Measurements from ENCODE around the gene NACC1. TPM values are rescaled to one million over a fixed set of nuclear protein-coding genes. Genes with fewer than 3 reads are reported as not detected.
A peak's percentile ranks its signal among the peaks of the same experiment; 100 is the strongest.

The NACC1 gene
- total and polyA plus RNA-seq, 2 of the 13 experiments (the other 11 are each of a cell fraction or from before 2014, with no cell fraction given): 31.8 to 42.3 TPM

- TF ChIP-seq PCBP2 (optimal IDR thresholded peaks at IDR 0.05; ENCODE audit: low read depth, low read length, poor library complexity, severe bottlenecking) (no peak), ZNF724P (CRISPR knock-in tag; IDR thresholded peaks at IDR 0.05; ENCODE audit: borderline replicate concordance) (no peak)
- TF ChIP-seq, protein P1, sequence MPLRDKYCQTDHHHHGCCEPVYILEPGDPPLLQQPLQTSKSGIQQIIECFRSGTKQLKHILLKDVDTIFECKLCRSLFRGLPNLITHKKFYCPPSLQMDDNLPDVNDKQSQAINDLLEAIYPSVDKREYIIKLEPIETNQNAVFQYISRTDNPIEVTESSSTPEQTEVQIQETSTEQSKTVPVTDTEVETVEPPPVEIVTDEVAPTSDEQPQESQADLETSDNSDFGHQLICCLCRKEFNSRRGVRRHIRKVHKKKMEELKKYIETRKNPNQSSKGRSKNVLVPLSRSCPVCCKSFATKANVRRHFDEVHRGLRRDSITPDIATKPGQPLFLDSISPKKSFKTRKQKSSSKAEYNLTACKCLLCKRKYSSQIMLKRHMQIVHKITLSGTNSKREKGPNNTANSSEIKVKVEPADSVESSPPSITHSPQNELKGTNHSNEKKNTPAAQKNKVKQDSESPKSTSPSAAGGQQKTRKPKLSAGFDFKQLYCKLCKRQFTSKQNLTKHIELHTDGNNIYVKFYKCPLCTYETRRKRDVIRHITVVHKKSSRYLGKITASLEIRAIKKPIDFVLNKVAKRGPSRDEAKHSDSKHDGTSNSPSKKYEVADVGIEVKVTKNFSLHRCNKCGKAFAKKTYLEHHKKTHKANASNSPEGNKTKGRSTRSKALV (CRISPR knock-in tag; IDR thresholded peaks at IDR 0.05): 0 out of 2 replicates have a peak, but pooled peaks have one; percentile 14
- TF ChIP-seq, protein P2, sequence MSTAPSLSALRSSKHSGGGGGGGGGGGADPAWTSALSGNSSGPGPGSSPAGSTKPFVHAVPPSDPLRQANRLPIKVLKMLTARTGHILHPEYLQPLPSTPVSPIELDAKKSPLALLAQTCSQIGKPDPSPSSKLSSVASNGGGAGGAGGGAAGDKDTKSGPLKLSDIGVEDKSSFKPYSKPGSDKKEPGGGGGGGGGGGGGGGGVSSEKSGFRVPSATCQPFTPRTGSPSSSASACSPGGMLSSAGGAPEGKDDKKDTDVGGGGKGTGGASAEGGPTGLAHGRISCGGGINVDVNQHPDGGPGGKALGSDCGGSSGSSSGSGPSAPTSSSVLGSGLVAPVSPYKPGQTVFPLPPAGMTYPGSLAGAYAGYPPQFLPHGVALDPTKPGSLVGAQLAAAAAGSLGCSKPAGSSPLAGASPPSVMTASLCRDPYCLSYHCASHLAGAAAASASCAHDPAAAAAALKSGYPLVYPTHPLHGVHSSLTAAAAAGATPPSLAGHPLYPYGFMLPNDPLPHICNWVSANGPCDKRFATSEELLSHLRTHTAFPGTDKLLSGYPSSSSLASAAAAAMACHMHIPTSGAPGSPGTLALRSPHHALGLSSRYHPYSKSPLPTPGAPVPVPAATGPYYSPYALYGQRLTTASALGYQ (CRISPR knock-in tag; IDR thresholded peaks at IDR 0.05): no peak
Measured at GRCh38 chr19:13163609-13164342, 45.7 kb downstream of the NACC1 start (continued).

- Histone ChIP-seq H3K4me2 (ENCODE audit: low read depth, low read length) (peak overlapping the region; percentile 100), H3K9ac (ENCODE audit: insufficient read depth, low read depth, low read length) (peak overlapping the region; percentile 97), H3K27ac (ENCODE audit: extremely low read length, insufficient read depth, low read length) (peak overlapping the region; percentile 99), H3K9me3 (ENCODE audit: low read length) (no peaks in the 10 kb centered on the region), H3K4me3 (replicated peaks in 1 of 3; ENCODE audit: insufficient read depth in 1 of 3, low read depth in 2 of 3, low read length in 3 of 3) (peak overlapping the region; percentile 63 to 81 (median 64)), H3K79me2 (ENCODE audit: insufficient read depth, low read length) (no peaks in the 10 kb centered on the region), H4K20me1 (ENCODE audit: insufficient read depth, low read length) (no peaks in the 10 kb centered on the region), H3K36me3 (replicated peaks in 1 of 2; ENCODE audit: control insufficient read depth in 1 of 2, insufficient read depth in 2 of 2, low read length in 2 of 2) (no peaks in the 10 kb centered on the region), H2AFZ (ENCODE audit: low read length) (peak overlapping the region; percentile 46), H3K27me3 (ENCODE audit: control insufficient read depth in 1 of 2, insufficient read depth in 2 of 2, low read length in 2 of 2) (no peaks in the 10 kb centered on the region), H3K4me1 (ENCODE audit: insufficient read depth, low read length) (peaks cover 69% of the 10 kb centered on the region)
- FAIRE-seq (peak; percentile 84), DNase-seq (ENCODE audit: low spot score) (peak; percentile 89), ATAC-seq (peak; percentile 6)
- intact Hi-C loops (cut with micrococcal nuclease; ENCODE audit: unreplicated experiment) (no loop called here), in situ Hi-C loops (cut with HindIII; ENCODE audit: extremely low pct_ligation_motif_present, low pct_unique_long_range_greater_than_20kb) (no loop called here)
- ChIA-PET CTCF (ENCODE audit: low intra/inter-chr PET ratio, low total read pairs) (no interaction called here), POLR2A (interaction anchor here (1.0 to 10.2 kb wide), 13 partner anchors 10 to 682 kb away, joined by 3 to 108 read pairs (median 5); partner anchors contain the start of genes IER2, NACC1, STX10 and TRMT1)
- WGBS (ENCODE audit: low lambda C conversion rate): 0% methylated on average over 3 of the region's 19 CpGs
- BruUV-seq (replicated peaks): no TSS peak
- peak; percentile 69 for TF ChIP-seq SP4 (CRISPR knock-in tag; IDR thresholded peaks at IDR 0.05)
- TF ChIP-seq, protein P3, sequence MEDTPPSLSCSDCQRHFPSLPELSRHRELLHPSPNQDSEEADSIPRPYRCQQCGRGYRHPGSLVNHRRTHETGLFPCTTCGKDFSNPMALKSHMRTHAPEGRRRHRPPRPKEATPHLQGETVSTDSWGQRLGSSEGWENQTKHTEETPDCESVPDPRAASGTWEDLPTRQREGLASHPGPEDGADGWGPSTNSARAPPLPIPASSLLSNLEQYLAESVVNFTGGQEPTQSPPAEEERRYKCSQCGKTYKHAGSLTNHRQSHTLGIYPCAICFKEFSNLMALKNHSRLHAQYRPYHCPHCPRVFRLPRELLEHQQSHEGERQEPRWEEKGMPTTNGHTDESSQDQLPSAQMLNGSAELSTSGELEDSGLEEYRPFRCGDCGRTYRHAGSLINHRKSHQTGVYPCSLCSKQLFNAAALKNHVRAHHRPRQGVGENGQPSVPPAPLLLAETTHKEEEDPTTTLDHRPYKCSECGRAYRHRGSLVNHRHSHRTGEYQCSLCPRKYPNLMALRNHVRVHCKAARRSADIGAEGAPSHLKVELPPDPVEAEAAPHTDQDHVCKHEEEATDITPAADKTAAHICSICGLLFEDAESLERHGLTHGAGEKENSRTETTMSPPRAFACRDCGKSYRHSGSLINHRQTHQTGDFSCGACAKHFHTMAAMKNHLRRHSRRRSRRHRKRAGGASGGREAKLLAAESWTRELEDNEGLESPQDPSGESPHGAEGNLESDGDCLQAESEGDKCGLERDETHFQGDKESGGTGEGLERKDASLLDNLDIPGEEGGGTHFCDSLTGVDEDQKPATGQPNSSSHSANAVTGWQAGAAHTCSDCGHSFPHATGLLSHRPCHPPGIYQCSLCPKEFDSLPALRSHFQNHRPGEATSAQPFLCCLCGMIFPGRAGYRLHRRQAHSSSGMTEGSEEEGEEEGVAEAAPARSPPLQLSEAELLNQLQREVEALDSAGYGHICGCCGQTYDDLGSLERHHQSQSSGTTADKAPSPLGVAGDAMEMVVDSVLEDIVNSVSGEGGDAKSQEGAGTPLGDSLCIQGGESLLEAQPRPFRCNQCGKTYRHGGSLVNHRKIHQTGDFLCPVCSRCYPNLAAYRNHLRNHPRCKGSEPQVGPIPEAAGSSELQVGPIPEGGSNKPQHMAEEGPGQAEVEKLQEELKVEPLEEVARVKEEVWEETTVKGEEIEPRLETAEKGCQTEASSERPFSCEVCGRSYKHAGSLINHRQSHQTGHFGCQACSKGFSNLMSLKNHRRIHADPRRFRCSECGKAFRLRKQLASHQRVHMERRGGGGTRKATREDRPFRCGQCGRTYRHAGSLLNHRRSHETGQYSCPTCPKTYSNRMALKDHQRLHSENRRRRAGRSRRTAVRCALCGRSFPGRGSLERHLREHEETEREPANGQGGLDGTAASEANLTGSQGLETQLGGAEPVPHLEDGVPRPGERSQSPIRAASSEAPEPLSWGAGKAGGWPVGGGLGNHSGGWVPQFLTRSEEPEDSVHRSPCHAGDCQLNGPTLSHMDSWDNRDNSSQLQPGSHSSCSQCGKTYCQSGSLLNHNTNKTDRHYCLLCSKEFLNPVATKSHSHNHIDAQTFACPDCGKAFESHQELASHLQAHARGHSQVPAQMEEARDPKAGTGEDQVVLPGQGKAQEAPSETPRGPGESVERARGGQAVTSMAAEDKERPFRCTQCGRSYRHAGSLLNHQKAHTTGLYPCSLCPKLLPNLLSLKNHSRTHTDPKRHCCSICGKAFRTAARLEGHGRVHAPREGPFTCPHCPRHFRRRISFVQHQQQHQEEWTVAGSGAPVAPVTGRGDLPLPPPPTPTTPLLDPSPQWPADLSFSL (CRISPR knock-in tag; IDR thresholded peaks at IDR 0.05): no peak
- TF ChIP-seq MTF2 (CRISPR knock-in tag; IDR thresholded peaks at IDR 0.05; ENCODE audit: borderline replicate concordance): no peak
Measured at GRCh38 chr19:13164343-13165161, 46.5 kb downstream of the NACC1 start.

Data from HepG2 (cell line).